H9 (cell line): Measurements from ENCODE around the gene EIF2S2. TPM values are rescaled to one million over a fixed set of nuclear protein-coding genes. Genes with fewer than 3 reads are reported as not detected.

Source experiments
- DNase-seq: peaks from one replicate; pipeline ENCODE4 v3.0.0-alpha.2; 2017
- H2AFZ ChIP-seq: one replicate; pipeline ENCODE4 v1.6.1; 2013; ENCODE audit warnings: mild to moderate bottlenecking, low read length, control low read depth, moderate library complexity
- H2AK5ac ChIP-seq: 2 replicates; pipeline ENCODE4 v1.6.1; 2013; ENCODE audit warnings: low read length, control low read depth, mixed read lengths; ENCODE audit not compliant: insufficient read length
- H2BK120ac ChIP-seq: one replicate; pipeline ENCODE4 v1.6.1; 2013; ENCODE audit warnings: low read depth, mild to moderate bottlenecking, low read length, control low read depth, inconsistent platforms; ENCODE audit not compliant: poor library complexity, severe bottlenecking
- H2BK12ac ChIP-seq: 2 replicates; pipeline ENCODE4 v1.6.1; 2013; ENCODE audit warnings: low read length, control low read depth, mixed read lengths, low read depth; ENCODE audit not compliant: insufficient read length
- H2BK15ac ChIP-seq: 2 replicates; pipeline ENCODE4 v1.6.1; 2013; ENCODE audit warnings: low read depth, low read length, control low read depth
- H2BK20ac ChIP-seq: one replicate; pipeline ENCODE4 v1.6.1; 2013; ENCODE audit warnings: low read depth, mild to moderate bottlenecking, low read length, control low read depth, inconsistent platforms; ENCODE audit not compliant: poor library complexity, severe bottlenecking
- H2BK5ac ChIP-seq: 2 replicates; pipeline ENCODE4 v1.6.1; 2013; ENCODE audit warnings: low read length, control low read depth, mixed read lengths; ENCODE audit not compliant: insufficient read length
- H3K14ac ChIP-seq: 2 replicates; pipeline ENCODE4 v1.6.1; 2013; ENCODE audit warnings: low read length, control low read depth; ENCODE audit not compliant: insufficient read depth
- H3K18ac ChIP-seq: 2 replicates; pipeline ENCODE4 v1.6.1; 2013; ENCODE audit warnings: low read depth, mild to moderate bottlenecking, mixed read lengths, low read length, control low read depth; ENCODE audit not compliant: insufficient read length
- H3K23ac ChIP-seq: 2 replicates; pipeline ENCODE4 v1.6.1; 2013; ENCODE audit warnings: low read length, control low read depth, mixed read lengths, low read depth; ENCODE audit not compliant: insufficient read length
- H3K23me2 ChIP-seq: 2 replicates; pipeline ENCODE4 v1.6.1; 2013; ENCODE audit warnings: low read depth, mild to moderate bottlenecking, mixed read lengths, low read length, control low read depth; ENCODE audit not compliant: insufficient read length, poor library complexity, severe bottlenecking
- H3K27ac ChIP-seq: 2 replicates; pipeline ENCODE4 v1.5.1; 2013; ENCODE audit warnings: low read length, control low read depth, mixed read lengths, low read depth; ENCODE audit not compliant: insufficient read length
- H3K27me3 ChIP-seq: 2 replicates; pipeline ENCODE4 v1.6.1; 2013; ENCODE audit warnings: low read length, control low read depth, inconsistent platforms; ENCODE audit not compliant: insufficient read depth
- H3K4ac ChIP-seq: 2 replicates; pipeline ENCODE4 v1.6.1; 2013; ENCODE audit warnings: low read depth, mild to moderate bottlenecking, control low read depth, inconsistent platforms, low read length, moderate library complexity
- H3K4me1 ChIP-seq: 2 replicates; pipeline ENCODE4 v1.6.1; 2013; ENCODE audit warnings: low read length, control low read depth, inconsistent platforms; ENCODE audit not compliant: insufficient read depth
- H3K4me2 ChIP-seq: 2 replicates; pipeline ENCODE4 v1.6.1; 2013; ENCODE audit warnings: low read length, control low read depth, mixed read lengths; ENCODE audit not compliant: insufficient read length, insufficient read depth
- H3K56ac ChIP-seq: 2 replicates; pipeline ENCODE4 v1.6.1; 2013; ENCODE audit warnings: low read depth, mild to moderate bottlenecking, mixed read lengths, low read length, control low read depth; ENCODE audit not compliant: insufficient read length
- H3K79me1 ChIP-seq: 2 replicates; pipeline ENCODE4 v1.6.1; 2013; ENCODE audit warnings: low read depth, mild to moderate bottlenecking, moderate library complexity, low read length, control low read depth, inconsistent platforms; ENCODE audit not compliant: insufficient read depth, poor library complexity, severe bottlenecking
- H3K79me2 ChIP-seq: 2 replicates; pipeline ENCODE4 v1.6.1; 2013; ENCODE audit warnings: low read length, control low read depth, inconsistent platforms; ENCODE audit not compliant: insufficient read depth
- H3K9ac ChIP-seq: 2 replicates; pipeline ENCODE4 v1.6.1; 2013; ENCODE audit warnings: low read length, control low read depth, mixed read lengths; ENCODE audit not compliant: insufficient read length; ENCODE audit errors: extremely low read depth
- H3K9me3 ChIP-seq: one replicate; pipeline ENCODE4 v1.6.1; 2013; ENCODE audit warnings: low read depth, low read length, inconsistent platforms; ENCODE audit not compliant: control insufficient read depth
- H3T11ph ChIP-seq: one replicate; pipeline ENCODE4 v1.6.1; 2013; ENCODE audit warnings: mild to moderate bottlenecking, low read length, control low read depth, inconsistent platforms
- H4K20me1 ChIP-seq: one replicate; pipeline ENCODE4 v1.6.1; 2013; ENCODE audit not compliant: control insufficient read depth, insufficient read length, insufficient read depth
- H4K5ac ChIP-seq: 2 replicates; pipeline ENCODE4 v1.6.1; 2013; ENCODE audit warnings: low read depth, mild to moderate bottlenecking, mixed read lengths, low read length, control low read depth; ENCODE audit not compliant: insufficient read length
- H4K8ac ChIP-seq: replicated peaks from 2 replicates; pipeline ENCODE4 v1.6.1; 2013; ENCODE audit warnings: low read length, control low read depth, mixed read lengths, low read depth; ENCODE audit not compliant: insufficient read length
- H4K91ac ChIP-seq: 2 replicates; pipeline ENCODE4 v1.6.1; 2013; ENCODE audit warnings: low read depth, mild to moderate bottlenecking, moderate library complexity, mixed read lengths, low read length, control low read depth; ENCODE audit not compliant: insufficient read length
- H3K27ac Mint-ChIP-seq, 3 experiments: 2 replicates in 2 of 3; 3 replicates in 1 of 3; pipeline ENCODE4 v1.8.0; 2020 to 2021; ENCODE audit warnings: mixed read lengths in 3 of 3, mild to moderate bottlenecking in 1 of 3, moderate library complexity in 1 of 3
- H3K27me3 Mint-ChIP-seq: 2 replicates; pipeline ENCODE4 v1.8.0; 2021; ENCODE audit warnings: low read depth, mild to moderate bottlenecking, moderate library complexity, mixed read lengths
- H3K36me3 Mint-ChIP-seq, 3 experiments: 2 replicates in 2 of 3; 3 replicates in 1 of 3; pipeline ENCODE4 v1.8.0; 2020 to 2021; ENCODE audit warnings: low read depth in 3 of 3, mixed read lengths in 3 of 3; ENCODE audit not compliant: insufficient read depth in 1 of 3
- H3K4me1 Mint-ChIP-seq, 2 experiments: 2 replicates each; pipeline ENCODE4 v1.8.0; 2020; ENCODE audit warnings: mixed read lengths in 2 of 2
- H3K4me3 Mint-ChIP-seq, 2 experiments: 2 replicates in 1 of 2; 3 replicates in 1 of 2; pipeline ENCODE4 v1.8.0; 2020 to 2021; ENCODE audit warnings: mild to moderate bottlenecking in 2 of 2, mixed read lengths in 2 of 2, moderate library complexity in 1 of 2
- H3K9me3 Mint-ChIP-seq, 2 experiments: 2 replicates in 1 of 2; 3 replicates in 1 of 2; pipeline ENCODE4 v1.8.0; 2020; ENCODE audit warnings: mild to moderate bottlenecking in 2 of 2, mixed read lengths in 2 of 2, moderate library complexity in 1 of 2
- WGBS: extraction: QIAGEN DNeasy Blood & Tissue Kit; methylation state at CpG from one replicate; pipeline ENCODE4 v1.1.7; 2013; ENCODE audit warnings: missing lambda C conversion rate, low lambda C conversion rate, mixed read lengths; ENCODE audit not compliant: insufficient read length; ENCODE audit errors: extremely low coverage; 5-methylcytosine and 5-hydroxymethylcytosine counted together
- total RNA-seq: library from RNA; stranded (reverse); gene quantifications from 2 replicates; pipeline ENCODE4 v1.2.1, GENCODE V29; 2021
- TF ChIP-seq, protein P1 (sequence below): fragments of 200-600 bp; sonication (generic); conservative IDR thresholded peaks from 3 replicates; pipeline ENCODE4 v1.8.0; 2021; ENCODE audit warnings: antibody characterized with exemption, mild to moderate bottlenecking

EIF2S2 gene
- total RNA-seq, 1 experiment from 2014 or later, result 188 TPM

DNA sequence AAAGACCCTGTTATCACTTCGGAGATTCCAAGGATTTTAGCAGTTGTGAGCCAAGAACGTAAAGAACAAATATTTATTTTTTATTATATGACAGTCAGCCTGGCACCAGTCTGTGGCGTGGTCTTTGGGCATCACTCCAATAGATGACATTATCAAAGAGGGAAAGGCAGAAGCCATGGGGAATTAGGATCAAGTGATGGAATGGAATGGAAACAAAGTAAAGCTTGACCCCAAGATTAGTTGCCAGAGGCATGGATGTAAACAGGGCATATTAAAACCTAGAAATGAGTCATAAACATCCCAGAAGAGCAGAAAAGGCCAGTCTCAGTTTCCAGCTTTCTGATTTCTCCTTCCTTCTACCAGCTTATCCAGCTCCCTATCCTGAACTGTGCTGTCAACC, 11.5 kb downstream of the EIF2S2 start:
- H3K9me3 ChIP-seq, result no peaks in the 10 kb centered on the region
- Mint-ChIP-seq H3K4me1 (no peaks in the 10 kb centered on the region), H3K27ac (no peak overlapping the region), H3K27me3 (no peaks in the 10 kb centered on the region), H3K9me3 (no peaks in the 10 kb centered on the region), H3K4me3 (no peak overlapping the region), H3K36me3 (peaks cover 73 to 99% (median 95%) of the 10 kb centered on the region in 3 experiments; a peak in 6 of 7 replicates)
- H3K79me1 ChIP-seq, result no peaks in the 10 kb centered on the region
- no peak for DNase-seq
- H2AK5ac ChIP-seq, result no peak overlapping the region
- no peak overlapping the region for H3K9ac ChIP-seq
- no peak overlapping the region for H2BK5ac ChIP-seq
- H3K27me3 ChIP-seq, result no peaks in the 10 kb centered on the region
- WGBS, result no CpG with 5 or more reads among the region's 3 CpGs
- no peak overlapping the region for H3T11ph ChIP-seq
- no peaks in the 10 kb centered on the region for H3K23me2 ChIP-seq
- H3K56ac ChIP-seq, result no peak overlapping the region
- H3K14ac ChIP-seq, result no peak overlapping the region
- H4K8ac ChIP-seq, result no peak overlapping the region
- no peaks in the 10 kb centered on the region; the same call in 1 of the 2 replicates for H3K79me2 ChIP-seq
- H3K23ac ChIP-seq, result no peak overlapping the region
- H2AFZ ChIP-seq, result no peak overlapping the region
- H2BK15ac ChIP-seq, result no peak overlapping the region
- no peaks in the 10 kb centered on the region for H4K20me1 ChIP-seq
- TF ChIP-seq, protein P1, sequence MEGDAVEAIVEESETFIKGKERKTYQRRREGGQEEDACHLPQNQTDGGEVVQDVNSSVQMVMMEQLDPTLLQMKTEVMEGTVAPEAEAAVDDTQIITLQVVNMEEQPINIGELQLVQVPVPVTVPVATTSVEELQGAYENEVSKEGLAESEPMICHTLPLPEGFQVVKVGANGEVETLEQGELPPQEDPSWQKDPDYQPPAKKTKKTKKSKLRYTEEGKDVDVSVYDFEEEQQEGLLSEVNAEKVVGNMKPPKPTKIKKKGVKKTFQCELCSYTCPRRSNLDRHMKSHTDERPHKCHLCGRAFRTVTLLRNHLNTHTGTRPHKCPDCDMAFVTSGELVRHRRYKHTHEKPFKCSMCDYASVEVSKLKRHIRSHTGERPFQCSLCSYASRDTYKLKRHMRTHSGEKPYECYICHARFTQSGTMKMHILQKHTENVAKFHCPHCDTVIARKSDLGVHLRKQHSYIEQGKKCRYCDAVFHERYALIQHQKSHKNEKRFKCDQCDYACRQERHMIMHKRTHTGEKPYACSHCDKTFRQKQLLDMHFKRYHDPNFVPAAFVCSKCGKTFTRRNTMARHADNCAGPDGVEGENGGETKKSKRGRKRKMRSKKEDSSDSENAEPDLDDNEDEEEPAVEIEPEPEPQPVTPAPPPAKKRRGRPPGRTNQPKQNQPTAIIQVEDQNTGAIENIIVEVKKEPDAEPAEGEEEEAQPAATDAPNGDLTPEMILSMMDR, result no peak
- H2BK12ac ChIP-seq, result no peak overlapping the region
- no peak overlapping the region for H2BK20ac ChIP-seq
- no peak overlapping the region for H3K27ac ChIP-seq
- no peak overlapping the region for H4K91ac ChIP-seq
- H3K4me1 ChIP-seq, result no peaks in the 10 kb centered on the region
- H3K4ac ChIP-seq, result no peak overlapping the region
- no peak overlapping the region for H3K18ac ChIP-seq
- H2BK120ac ChIP-seq, result no peak overlapping the region
- no peak overlapping the region for H3K4me2 ChIP-seq
- no peak overlapping the region for H4K5ac ChIP-seq
